COLO829 (cell line): Measurements from ENCODE around the gene BSN.

Source experiments
- DNase-seq: peaks from one replicate; pipeline ENCODE4 v3.0.0; 2012; ENCODE audit warnings: low spot score

BSN gene

DNA sequence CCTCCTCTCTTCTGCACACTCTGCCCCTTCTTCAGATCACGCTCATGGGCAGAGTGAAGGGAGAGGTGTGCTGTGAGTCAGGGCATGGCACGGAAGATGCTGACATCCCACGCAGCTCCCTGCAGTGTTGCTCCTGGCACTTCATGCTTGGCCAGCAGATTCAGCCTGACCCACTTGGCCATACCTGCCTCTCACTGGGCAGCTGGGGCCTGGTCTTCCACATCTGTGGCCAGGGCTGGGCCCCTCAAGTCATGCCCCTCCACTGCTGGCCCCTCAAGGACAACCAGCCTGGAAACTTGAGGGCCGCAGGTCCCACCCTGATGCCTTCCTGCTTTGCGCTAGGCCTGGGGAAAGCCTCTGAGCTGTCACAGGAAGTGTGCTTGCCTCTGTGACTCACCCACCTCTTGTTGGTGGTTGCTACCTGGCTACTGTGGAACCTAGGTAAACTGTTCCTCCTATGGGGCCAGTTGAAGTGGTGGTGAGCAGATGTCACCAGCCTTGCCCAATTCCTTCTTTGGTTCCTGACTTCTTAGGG is 48.7 kb downstream of the BSN start:
- DNase-seq: no peak

- no peak for DNase-seq
Measured at GRCh38 chr3:49606427-49606826, 52.1 kb downstream of the BSN start.

DNA sequence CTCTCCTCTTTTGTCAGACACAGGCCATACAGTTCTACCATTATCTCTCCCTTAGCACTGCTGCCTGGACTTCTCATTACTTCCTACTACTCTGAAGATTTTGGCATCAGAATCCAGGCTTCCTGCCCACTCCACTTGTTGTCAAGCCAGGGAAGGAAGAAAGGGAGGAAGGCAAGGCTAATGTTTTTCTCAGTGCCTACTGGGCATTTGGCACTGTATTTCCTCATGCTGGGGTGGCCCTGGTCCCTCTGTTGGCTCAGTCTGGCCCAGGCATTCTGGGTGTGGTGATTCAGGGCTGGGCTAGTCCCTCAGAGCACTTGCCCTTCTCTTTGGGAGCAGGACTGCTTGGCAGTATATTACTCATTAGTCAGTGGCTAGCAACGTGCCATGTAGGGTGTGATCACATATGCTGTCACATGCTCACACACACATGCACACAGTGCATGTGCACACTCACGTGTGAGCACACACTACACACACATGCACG is 52.9 kb downstream of the BSN start:
- no peak for DNase-seq

DNA sequence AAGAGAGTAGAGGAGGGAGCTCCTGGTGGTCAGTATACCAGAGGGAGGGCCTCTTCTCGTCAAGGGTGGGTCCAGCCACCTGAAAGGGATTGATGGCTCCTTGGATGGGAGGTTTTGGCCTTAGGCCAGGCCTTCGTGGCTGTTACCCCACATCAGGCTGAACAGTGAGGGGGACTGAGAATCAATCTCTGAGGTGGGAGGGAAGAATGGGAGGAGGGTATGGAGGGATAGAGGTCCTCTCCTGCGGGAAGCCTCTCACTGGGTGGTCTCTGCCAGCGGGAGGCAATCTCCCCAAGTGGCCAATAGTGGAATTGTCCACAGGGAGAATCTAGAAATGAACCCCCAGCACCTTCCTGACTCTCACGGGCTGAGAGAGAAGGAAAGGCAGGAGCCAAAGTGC is 53.5 kb downstream of the BSN start:
- no peak for DNase-seq

DNA sequence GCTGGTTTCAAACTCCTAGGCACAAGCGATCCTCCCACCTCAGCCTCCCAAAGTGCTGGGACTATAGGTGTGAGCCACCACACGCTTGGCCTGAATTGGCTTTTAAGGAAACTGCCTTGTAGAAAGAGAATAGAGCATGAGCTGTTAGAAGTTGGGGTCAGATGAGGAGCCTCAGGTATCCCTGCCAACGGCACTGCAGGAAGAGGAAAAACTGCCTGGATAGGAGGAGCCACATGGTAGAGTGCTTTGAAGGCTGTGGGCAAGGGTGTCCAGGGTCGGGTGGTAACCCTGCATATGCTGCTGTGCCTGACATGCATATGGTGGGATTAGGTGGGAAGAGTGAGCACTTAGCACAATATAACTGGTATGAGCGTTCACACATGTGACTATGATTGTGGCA is 55.0 kb downstream of the BSN start:
- no peak for DNase-seq

DNA sequence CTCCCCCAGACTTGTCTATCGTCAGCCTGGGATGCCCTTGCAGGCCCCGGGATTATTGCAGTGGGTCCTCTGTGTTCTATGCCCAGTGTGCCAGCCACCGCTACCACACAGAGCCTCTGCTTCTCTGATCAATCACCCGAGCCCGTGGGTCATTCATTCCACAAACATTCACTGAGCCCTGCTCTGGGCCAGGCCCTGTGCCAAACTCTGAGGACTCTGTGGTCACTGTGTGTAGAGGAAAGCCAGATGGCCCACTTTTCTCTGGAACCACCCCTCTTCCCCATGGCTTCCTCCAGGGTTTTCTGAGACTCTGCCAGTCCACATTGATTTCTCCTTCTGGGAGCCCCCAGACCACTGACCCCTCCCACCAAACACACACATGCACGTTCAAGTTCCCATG is 55.5 kb downstream of the BSN start:
- DNase-seq: no peak

DNA sequence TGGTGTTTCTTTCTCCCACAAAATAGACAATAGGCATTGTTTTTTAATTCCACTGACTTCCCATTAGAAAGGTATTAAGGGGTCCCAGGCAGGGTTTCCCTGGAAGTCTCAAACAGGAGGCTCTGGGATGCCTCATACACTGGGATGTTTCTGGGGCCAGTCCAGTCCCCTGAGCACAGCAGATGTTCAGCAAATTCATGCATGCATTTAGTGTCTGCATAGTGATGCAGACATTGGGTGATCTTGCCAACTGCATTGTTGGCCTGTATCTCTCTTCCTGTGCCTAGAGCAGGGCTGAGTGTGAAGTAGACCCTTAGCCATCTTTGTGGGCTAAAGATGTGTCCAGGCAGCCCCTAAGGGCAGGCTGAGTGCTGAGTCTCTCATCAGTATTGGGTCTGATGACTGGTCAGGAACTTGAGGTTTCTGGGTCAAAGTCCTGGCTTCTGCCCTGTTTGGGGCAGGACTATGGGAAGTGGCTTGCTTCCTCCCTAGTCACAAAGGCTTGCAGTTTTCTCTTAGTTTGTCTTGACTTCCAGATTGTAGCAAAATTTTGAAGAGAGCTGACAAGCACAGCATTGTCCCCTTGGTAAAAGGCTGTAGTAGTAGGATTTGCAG is 56.5 kb downstream of the BSN start:
- DNase-seq: no peak

DNA sequence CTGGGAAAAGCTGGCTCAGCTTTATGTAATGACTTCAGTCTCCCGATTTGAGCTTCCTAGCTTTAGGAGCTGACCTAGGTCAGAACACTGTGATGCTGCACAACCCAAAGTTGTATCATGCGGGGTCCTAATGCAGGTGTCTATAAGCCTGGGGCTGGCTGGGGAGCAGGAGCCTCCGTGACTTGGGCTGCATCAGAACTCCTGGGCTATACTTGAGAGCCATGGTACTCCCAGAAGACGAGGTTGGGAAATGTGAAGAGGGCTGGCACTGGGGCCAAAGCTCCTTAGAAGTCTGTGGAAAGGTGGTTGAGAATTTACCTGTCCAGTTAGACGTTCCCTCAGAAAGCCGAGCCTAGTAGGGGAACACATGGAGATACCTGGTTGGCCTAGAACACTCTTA is 57.0 kb downstream of the BSN start:
- no peak for DNase-seq

DNA sequence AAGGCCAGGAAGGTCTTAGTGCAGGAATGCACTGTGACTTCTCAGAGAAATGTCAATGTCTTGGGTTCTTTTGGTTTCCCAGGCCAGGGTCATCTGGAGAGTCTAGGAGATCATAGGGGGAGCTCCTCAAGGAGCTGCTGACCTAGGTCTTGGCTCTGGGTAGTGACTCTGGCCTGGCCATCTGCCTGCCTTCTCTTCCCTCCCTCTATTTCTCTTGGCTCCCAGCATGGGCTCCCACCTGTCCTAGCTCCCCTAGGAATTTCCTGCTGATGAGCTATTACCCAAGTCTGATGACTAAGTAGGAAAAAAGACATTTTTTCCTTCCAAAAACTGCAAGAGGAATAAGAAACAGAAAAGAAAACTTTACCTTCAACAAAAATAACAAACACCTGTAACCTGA is 57.4 kb downstream of the BSN start:
- DNase-seq: no peak

DNA sequence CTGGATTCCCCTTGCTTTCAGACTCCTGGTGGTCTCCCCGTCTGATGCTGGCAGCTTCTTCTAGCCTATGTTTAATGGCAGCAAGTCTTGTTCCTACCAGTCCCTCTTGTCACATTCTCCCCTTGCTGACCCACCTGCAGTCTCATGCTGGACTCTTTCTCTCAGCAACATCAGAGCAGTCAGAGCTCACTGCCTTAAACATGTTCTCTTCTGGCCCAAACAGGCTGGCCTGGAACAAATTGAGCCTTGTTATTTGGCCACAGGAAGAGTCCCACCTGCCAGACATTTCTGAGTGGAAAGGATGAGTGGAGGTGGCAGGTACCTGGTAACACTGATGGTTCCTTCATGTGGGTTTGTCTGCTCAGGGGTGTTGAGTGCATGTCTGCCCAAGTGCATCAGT is 60.7 kb downstream of the BSN start:
- DNase-seq: no peak

GRCh38 chr3:49616061-49616460 is 61.8 kb downstream of the BSN start:
- DNase-seq: no peak

- no peak for DNase-seq
Measured at GRCh38 chr3:49616491-49616941, 62.2 kb downstream of the BSN start.

DNA sequence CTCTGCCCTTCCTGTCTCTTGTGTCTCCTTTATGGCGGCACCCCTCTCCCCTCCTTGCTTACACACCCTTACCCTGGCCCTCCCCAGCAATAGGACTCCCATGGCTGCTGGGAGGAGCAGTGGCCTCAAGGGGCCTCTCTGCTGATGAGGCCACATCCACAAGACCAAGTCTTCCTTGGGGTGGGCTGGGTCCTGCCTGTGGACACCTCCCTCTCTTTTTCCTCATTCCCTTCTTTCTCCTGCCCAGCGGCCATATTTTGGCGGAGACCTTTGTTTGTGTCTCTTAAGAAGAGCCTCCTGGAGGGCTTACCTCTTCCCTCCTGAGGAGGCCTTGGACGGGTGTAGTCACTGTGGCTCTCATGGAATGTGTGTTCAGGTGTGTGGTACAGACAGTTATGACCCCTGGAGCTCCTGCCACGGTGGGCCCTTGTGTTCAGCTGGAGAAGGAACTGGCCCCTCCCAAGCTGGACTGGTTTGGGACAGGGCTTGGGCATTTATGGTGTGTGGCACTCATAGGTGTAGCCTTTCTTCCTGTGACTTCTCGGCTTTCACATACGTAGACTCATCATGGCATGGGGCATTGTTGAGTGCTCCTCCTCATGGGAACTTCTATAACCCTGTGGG is 63.2 kb downstream of the BSN start:
- no peak for DNase-seq

DNA sequence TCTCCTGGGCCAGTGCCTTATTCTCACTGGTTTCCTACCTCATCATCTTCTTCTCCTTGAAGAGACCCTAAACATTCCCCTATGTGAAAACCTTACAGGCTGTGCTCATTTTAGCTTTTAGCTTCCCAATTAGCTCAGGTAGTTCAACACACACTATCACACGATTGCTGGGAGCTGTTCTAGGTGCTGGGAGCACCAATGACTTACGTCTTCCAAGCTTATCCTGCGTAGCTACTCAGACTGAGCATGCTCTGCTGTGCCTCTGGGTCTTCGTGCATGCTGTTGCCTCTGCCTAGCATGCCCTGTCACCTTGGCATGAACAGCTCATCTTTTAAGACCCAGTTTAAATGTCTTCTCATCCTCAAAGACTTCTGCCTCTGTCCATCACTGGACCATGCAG is 64.1 kb downstream of the BSN start:
- DNase-seq: no peak

- DNase-seq: no peak
Measured at GRCh38 chr3:49619649-49620048, 65.4 kb downstream of the BSN start.

GRCh38 chr3:49620728-49621127 is 66.5 kb downstream of the BSN start:
- no peak for DNase-seq

DNA sequence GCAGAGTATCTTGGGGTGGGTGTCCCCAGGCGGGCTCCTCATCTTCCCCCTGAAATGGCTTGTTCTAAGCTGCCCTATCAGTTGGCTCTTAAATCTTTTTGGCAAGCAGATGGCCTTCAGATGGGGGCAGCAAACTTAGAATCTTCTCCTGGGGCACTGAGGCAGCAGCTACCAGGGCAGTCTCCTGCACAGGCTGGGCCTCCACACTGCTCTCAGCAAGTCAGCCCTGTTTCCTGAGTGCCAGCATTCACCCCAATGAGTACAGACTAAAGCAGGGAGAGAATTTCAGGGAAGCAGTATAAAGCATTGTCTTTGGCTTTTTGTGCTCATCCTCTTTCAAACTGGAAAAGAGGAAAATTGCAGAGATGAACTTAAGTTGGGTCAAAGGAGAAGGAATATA is 68.8 kb downstream of the BSN start:
- DNase-seq: no peak

DNA sequence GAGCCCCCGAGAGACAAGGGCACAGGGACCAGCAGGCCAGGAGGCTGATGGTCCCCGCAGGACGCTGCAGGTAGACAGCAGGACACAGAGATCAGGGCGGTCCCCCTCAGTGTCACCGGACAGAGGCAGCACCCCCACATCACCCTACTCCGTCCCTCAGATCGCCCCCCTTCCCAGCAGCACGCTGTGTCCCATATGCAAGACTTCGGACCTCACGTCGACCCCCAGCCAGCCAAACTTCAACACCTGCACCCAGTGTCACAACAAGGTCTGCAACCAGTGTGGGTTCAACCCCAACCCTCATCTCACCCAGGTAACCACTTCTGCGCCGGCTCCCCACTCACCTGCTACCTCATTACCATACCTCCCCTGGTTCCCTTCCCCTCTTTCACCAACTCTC is 70.8 kb downstream of the BSN start:
- no peak for DNase-seq

- DNase-seq: no peak
Measured at GRCh38 chr3:49626101-49626581, 71.9 kb downstream of the BSN start.

DNA sequence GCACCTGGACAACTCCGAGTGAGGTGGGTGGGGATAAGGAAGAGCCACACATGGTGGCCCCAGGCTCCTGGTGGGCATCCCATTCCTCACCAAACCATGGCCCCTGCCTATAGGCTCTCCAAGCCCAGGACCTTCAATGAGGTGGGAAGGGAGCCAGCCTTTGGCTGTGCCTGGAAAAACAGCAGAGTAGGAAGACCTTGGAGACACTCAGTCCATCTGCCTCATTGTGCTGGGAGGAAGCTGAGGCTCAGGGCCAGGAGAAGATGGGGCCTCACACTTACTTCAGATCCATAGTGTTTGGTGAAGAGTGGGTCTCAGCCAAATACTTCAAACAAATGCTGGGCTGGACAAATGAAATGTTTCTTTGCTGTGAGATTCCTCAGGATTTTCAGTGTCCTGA is 72.5 kb downstream of the BSN start:
- DNase-seq: no peak

DNA sequence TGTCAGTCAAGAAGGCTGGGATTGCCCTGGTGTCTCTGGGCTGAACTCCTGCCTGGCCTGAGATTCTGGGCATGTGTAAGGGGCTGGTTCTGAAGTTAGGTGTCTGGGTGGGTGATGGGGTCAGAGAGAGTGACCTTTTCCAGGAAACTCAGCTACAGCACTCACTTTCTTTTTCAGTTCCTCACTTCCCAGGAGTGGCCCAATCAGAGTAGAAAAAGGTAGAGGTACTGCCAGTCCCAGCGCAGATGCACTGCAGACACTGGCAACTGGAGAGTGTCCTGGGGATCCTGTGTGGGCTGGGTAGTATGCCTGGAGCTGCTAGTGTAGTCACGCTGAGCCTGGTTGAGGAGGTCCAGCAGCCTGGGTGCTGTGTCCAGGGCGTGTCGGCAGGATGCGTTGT is 73.4 kb downstream of the BSN start:
- no peak for DNase-seq

- DNase-seq: no peak
Measured at GRCh38 chr3:49628249-49628648, 74.0 kb downstream of the BSN start.

DNA sequence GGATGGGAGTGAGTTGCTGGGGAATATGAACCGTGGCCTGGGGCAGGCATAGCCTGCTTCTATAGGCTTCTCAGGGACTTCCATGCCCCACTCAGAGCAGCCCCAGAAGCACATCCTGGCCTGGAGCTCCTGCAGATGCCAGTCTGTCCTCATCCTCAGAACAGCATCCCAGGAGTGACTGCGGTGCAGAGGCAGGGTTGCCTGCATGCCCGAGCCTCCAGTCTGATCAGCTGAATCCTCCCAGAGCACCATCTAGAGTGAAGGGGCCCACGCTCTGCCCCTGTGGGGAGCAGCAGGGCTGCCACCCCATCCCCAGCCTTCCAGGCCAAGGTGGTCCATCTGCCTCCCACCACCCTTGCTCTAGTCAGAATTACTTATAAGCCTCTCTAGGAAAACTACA is 75.2 kb downstream of the BSN start:
- DNase-seq: no peak

DNA sequence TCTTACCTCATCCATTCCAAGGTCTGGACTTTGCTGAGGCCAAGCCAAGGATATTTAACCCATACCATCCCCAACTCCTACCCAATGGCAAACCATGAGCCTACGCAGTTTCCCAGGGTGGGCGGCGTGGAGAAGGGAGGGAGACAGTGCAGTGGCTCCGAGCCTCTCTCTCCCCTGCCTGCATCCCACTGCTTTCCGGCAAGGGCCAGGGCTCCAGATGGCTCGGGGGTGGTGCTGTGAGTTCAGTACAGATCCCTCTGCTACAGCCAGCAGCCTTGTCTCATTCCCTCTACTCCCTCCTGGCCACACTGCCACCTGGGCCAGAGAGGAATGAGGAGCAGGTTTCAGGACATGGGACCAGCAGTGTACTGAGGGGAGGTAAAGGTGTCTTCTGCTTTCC is 75.6 kb downstream of the BSN start:
- DNase-seq: no peak
